ENCODE measurements around the gene FOLR3. TPM values are rescaled to one million over a fixed set of nuclear protein-coding genes. Genes with fewer than 3 reads are reported as not detected.
"Not testable (repeated sequence)": the region's sequence is repeated elsewhere in the genome, so short reads cannot be mapped to it uniquely, and the experiment has no call there.

The FOLR3 gene
- total RNA-seq, 1 donor from 2014 or later, result not detected

DNA sequence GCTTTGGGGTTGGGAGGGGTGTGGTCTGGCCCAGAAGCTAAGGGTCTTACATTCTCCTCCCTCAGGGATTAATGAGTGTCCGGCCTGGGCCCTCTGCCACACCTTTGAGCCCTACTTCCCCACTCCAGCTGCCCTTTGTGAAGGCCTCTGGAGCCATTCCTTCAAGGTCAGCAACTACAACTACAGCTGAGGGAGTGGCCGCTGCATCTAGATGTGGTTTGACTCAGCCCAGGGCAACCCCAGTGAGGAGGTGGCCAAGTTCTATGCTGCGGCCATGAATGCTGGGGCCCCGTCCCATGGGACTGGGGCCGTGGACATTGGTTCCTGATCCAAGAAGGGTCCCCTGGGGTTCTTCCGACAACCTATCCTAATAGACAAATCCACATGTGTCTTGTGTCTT, 42.1 kb downstream of the FOLR3 start:
- H3K9me3 Mint-ChIP-seq (ENCODE audit: unreplicated experiment), result no peaks in the 10 kb centered on the region
- H3K9me3 ChIP-seq (ENCODE audit: insufficient read depth, low read depth, low read length), result no peaks in the 10 kb centered on the region
- DNase-seq (ENCODE audit: low read depth) (no peak), FAIRE-seq (no peak)
- no peaks in the 10 kb centered on the region for H3K4me1 ChIP-seq (ENCODE audit: insufficient read depth, low read length)
- H3K79me2 ChIP-seq (ENCODE audit: insufficient read depth, low read length), result no peaks in the 10 kb centered on the region
- H2AFZ ChIP-seq (ENCODE audit: low read depth, low read length), result no peak overlapping the region
- TF ChIP-seq EZH2 (IDR thresholded peaks at IDR 0.05; ENCODE audit: insufficient read depth, low read length), result no peak
- TF ChIP-seq CTCF (IDR thresholded peaks at IDR 0.05; ENCODE audit: insufficient read depth, low read depth, low read length), result no peak
- no peak overlapping the region for H3K9ac ChIP-seq (ENCODE audit: low read length)
- no peaks in the 10 kb centered on the region for H3K36me3 Mint-ChIP-seq (ENCODE audit: low read depth, unreplicated experiment)
- no peak overlapping the region for H3K4me3 Mint-ChIP-seq (ENCODE audit: unreplicated experiment)
- no peak overlapping the region for H3K27ac Mint-ChIP-seq (ENCODE audit: unreplicated experiment)
- H3K27me3 Mint-ChIP-seq (ENCODE audit: low read depth, unreplicated experiment), result peaks cover 17% of the 10 kb centered on the region
- peaks cover 4% of the 10 kb centered on the region for H3K4me1 Mint-ChIP-seq (ENCODE audit: low read depth, unreplicated experiment)
- no peaks in the 10 kb centered on the region for H3K36me3 ChIP-seq (ENCODE audit: insufficient read depth, low read length)
- H3K4me3 ChIP-seq (ENCODE audit: insufficient read depth, low read depth, low read length), result no peak overlapping the region
- no peak overlapping the region for H3K4me2 ChIP-seq (ENCODE audit: low read length)
- H3K27ac ChIP-seq (ENCODE audit: low read depth, low read length), result no peak overlapping the region
- no peaks in the 10 kb centered on the region for H4K20me1 ChIP-seq (ENCODE audit: insufficient read depth, low read length)
- peaks cover 7% of the 10 kb centered on the region for H3K27me3 ChIP-seq (ENCODE audit: insufficient read depth, low read length)

DNA sequence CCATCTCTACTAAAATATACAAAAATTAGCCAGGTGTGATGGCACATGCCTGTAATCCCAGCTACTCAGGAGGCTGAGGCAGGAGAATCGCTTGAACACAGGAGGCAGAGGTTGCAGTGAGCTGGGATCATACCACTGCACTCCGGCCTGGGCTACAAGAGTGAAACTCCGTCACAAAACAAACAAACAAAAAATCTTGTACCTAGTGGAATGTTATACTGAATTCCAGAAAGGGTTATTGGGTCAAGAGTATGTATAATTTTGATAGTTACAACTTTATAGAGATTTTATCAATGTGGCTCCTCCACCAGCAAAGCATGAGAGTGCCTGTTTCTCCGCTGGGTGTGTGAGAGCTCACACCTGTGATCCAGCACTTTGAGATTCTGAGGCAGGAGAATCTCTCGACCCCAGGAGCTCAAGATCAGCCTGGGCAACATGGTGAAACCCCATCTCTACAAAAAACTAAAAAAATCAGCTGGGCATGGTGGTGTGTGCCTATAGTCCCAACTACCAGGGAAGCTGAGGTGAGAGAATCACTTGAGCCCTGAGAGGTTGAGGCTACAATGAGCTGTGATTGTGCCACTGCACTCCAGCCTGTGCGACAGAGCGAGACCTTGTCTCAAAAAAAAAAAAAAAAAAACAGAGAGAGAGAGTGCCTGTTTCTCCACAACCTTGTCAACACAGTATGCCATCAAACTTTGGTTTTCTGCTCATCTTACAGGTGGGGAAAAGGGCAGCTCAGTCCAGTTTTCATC, 43.7 kb downstream of the FOLR3 start:
- no peak for DNase-seq (ENCODE audit: low read depth)
- Mint-ChIP-seq H3K4me1 (ENCODE audit: low read depth, unreplicated experiment) (peaks cover 6% of the 10 kb centered on the region), H3K4me3 (ENCODE audit: unreplicated experiment) (no peak overlapping the region), H3K9me3 (ENCODE audit: unreplicated experiment) (no peaks in the 10 kb centered on the region), H3K27ac (ENCODE audit: unreplicated experiment) (no peak overlapping the region), H3K27me3 (ENCODE audit: low read depth, unreplicated experiment) (peaks cover 21% of the 10 kb centered on the region), H3K36me3 (ENCODE audit: low read depth, unreplicated experiment) (no peaks in the 10 kb centered on the region)
- H2AFZ ChIP-seq (ENCODE audit: low read depth, low read length), result no peak overlapping the region
- no peak for FAIRE-seq
- H3K27ac ChIP-seq (ENCODE audit: low read depth, low read length), result no peak overlapping the region
- no peaks in the 10 kb centered on the region for H3K4me1 ChIP-seq (ENCODE audit: insufficient read depth, low read length)
- H3K27me3 ChIP-seq (ENCODE audit: insufficient read depth, low read length), result peaks cover 7% of the 10 kb centered on the region
- no peaks in the 10 kb centered on the region for H4K20me1 ChIP-seq (ENCODE audit: insufficient read depth, low read length)
- H3K36me3 ChIP-seq (ENCODE audit: insufficient read depth, low read length), result no peaks in the 10 kb centered on the region
- H3K9ac ChIP-seq (ENCODE audit: low read length), result no peak overlapping the region
- no peaks in the 10 kb centered on the region for H3K79me2 ChIP-seq (ENCODE audit: insufficient read depth, low read length)
- TF ChIP-seq EZH2 (IDR thresholded peaks at IDR 0.05; ENCODE audit: insufficient read depth, low read length), result no peak
- no peak for TF ChIP-seq CTCF (IDR thresholded peaks at IDR 0.05; ENCODE audit: insufficient read depth, low read depth, low read length)
- no peaks in the 10 kb centered on the region for H3K9me3 ChIP-seq (ENCODE audit: insufficient read depth, low read depth, low read length)
- no peak overlapping the region for H3K4me3 ChIP-seq (ENCODE audit: insufficient read depth, low read depth, low read length)
- no peak overlapping the region for H3K4me2 ChIP-seq (ENCODE audit: low read length)

GRCh38 chr11:72179804-72180396, 44.4 kb downstream of the FOLR3 start:
- H4K20me1 ChIP-seq (ENCODE audit: insufficient read depth, low read length), result no peaks in the 10 kb centered on the region
- H3K4me2 ChIP-seq (ENCODE audit: low read length), result no peak overlapping the region
- no peak overlapping the region for H3K27ac ChIP-seq (ENCODE audit: low read depth, low read length)
- no peak overlapping the region for H3K4me3 Mint-ChIP-seq (ENCODE audit: unreplicated experiment)
- H3K27ac Mint-ChIP-seq (ENCODE audit: unreplicated experiment), result no peak overlapping the region
- H2AFZ ChIP-seq (ENCODE audit: low read depth, low read length), result no peak overlapping the region
- H3K79me2 ChIP-seq (ENCODE audit: insufficient read depth, low read length), result no peaks in the 10 kb centered on the region
- TF ChIP-seq EZH2 (IDR thresholded peaks at IDR 0.05; ENCODE audit: insufficient read depth, low read length) (no peak), CTCF (IDR thresholded peaks at IDR 0.05; ENCODE audit: insufficient read depth, low read depth, low read length) (no peak)
- DNase-seq (ENCODE audit: low read depth) (peak; percentile 39), FAIRE-seq (no peak)
- H3K9me3 Mint-ChIP-seq (ENCODE audit: unreplicated experiment), result no peaks in the 10 kb centered on the region
- H3K4me1 Mint-ChIP-seq (ENCODE audit: low read depth, unreplicated experiment), result peaks cover 6% of the 10 kb centered on the region
- H3K4me1 ChIP-seq (ENCODE audit: insufficient read depth, low read length), result no peaks in the 10 kb centered on the region
- no peaks in the 10 kb centered on the region for H3K9me3 ChIP-seq (ENCODE audit: insufficient read depth, low read depth, low read length)
- H3K36me3 Mint-ChIP-seq (ENCODE audit: low read depth, unreplicated experiment), result no peaks in the 10 kb centered on the region
- no peak overlapping the region for H3K4me3 ChIP-seq (ENCODE audit: insufficient read depth, low read depth, low read length)
- H3K36me3 ChIP-seq (ENCODE audit: insufficient read depth, low read length), result no peaks in the 10 kb centered on the region
- H3K9ac ChIP-seq (ENCODE audit: low read length), result no peak overlapping the region
- H3K27me3 Mint-ChIP-seq (ENCODE audit: low read depth, unreplicated experiment), result peaks cover 21% of the 10 kb centered on the region
- peaks cover 7% of the 10 kb centered on the region for H3K27me3 ChIP-seq (ENCODE audit: insufficient read depth, low read length)

- peak; percentile 45 for FAIRE-seq
Measured at GRCh38 chr11:72180892-72181552, 45.5 kb downstream of the FOLR3 start.

More at GRCh38 chr11:72180892-72181552, 45.5 kb downstream of the FOLR3 start:
- H3K4me3 ChIP-seq (ENCODE audit: insufficient read depth, low read depth, low read length); H3K4me1 Mint-ChIP-seq (ENCODE audit: low read depth, unreplicated experiment); H3K79me2 ChIP-seq (ENCODE audit: insufficient read depth, low read length); H3K4me2 ChIP-seq (ENCODE audit: low read length); H2AFZ ChIP-seq (ENCODE audit: low read depth, low read length); H3K36me3 ChIP-seq (ENCODE audit: insufficient read depth, low read length); H3K4me3 Mint-ChIP-seq (ENCODE audit: unreplicated experiment); H3K4me1 ChIP-seq (ENCODE audit: insufficient read depth, low read length); H3K27ac ChIP-seq (ENCODE audit: low read depth, low read length); H3K9me3 ChIP-seq (ENCODE audit: insufficient read depth, low read depth, low read length); H3K36me3 Mint-ChIP-seq (ENCODE audit: low read depth, unreplicated experiment); H3K27ac Mint-ChIP-seq (ENCODE audit: unreplicated experiment); H4K20me1 ChIP-seq (ENCODE audit: insufficient read depth, low read length); H3K9me3 Mint-ChIP-seq (ENCODE audit: unreplicated experiment); H3K9ac ChIP-seq (ENCODE audit: low read length); H3K27me3 ChIP-seq (ENCODE audit: insufficient read depth, low read length); DNase-seq (ENCODE audit: low read depth): not testable (repeated sequence)
- peaks cover 21% of the 10 kb centered on the region for H3K27me3 Mint-ChIP-seq (ENCODE audit: low read depth, unreplicated experiment)

Data from astrocyte (in vitro differentiated cells and primary cell).